ENCODE measurements around the gene LEO1. TPM values are rescaled to one million over a fixed set of nuclear protein-coding genes. Genes with fewer than 3 reads are reported as not detected.

LEO1 gene
- total and polyA plus RNA-seq, 2 of the 13 experiments (the other 11 are each of a cell fraction or from before 2014, with no cell fraction given), result 17.0 to 60.3 TPM

DNA sequence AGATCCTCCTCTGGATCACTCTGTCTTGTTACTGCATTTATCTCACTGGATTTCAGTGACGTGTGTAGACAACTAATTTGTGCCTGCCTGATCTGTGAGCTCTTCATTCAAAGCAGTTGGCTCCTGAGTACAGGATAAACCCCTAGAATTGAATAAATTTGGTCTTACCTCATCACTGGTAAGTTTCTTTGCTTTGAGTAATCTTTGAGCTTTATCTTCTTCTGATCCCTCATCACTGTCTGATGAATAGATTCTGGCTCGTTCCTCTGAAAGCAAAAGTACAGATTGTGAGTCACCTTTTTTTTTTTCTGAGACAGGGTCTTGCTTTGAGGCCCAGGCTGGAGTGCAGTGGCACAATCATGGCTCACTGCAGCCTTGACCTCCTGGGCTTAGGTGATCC, 24.5 kb downstream of the LEO1 start:
- CTCF ChIA-PET (ENCODE audit: low intra/inter-chr PET ratio, low total read pairs), result no interaction called here
- peaks cover 39 to 78% of the 10 kb centered on the region in 2 experiments for H3K36me3 ChIP-seq (replicated peaks in 1 of 2; ENCODE audit: control insufficient read depth in 1 of 2, insufficient read depth in 2 of 2, low read length in 2 of 2)
- H2AFZ ChIP-seq (ENCODE audit: low read length), result no peak overlapping the region
- in situ Hi-C loops (cut with HindIII; ENCODE audit: extremely low pct_ligation_motif_present, low pct_unique_long_range_greater_than_20kb), result no loop called here
- H3K9ac ChIP-seq (ENCODE audit: insufficient read depth, low read depth, low read length), result no peak overlapping the region
- FAIRE-seq, result no peak
- H3K4me3 ChIP-seq (replicated peaks in 1 of 3; ENCODE audit: insufficient read depth in 1 of 3, low read depth in 2 of 3, low read length in 3 of 3), result no peak overlapping the region
- POLR2A ChIA-PET, result no interaction called here
- peaks cover 8% of the 10 kb centered on the region for H3K79me2 ChIP-seq (ENCODE audit: insufficient read depth, low read length)
- WGBS (ENCODE audit: low lambda C conversion rate), result 91% methylated on average over 2 of the region's 2 CpGs
- intact Hi-C loops (cut with micrococcal nuclease; ENCODE audit: unreplicated experiment), result no loop called here
- no peak overlapping the region for H3K27ac ChIP-seq (ENCODE audit: extremely low read length, insufficient read depth, low read length)
- ATAC-seq, result no peak
- H4K20me1 ChIP-seq (ENCODE audit: insufficient read depth, low read length), result no peaks in the 10 kb centered on the region; the same call in 1 of the 2 replicates
- H3K4me1 ChIP-seq (ENCODE audit: insufficient read depth, low read length), result no peaks in the 10 kb centered on the region
- H3K9me3 ChIP-seq (ENCODE audit: low read length), result no peaks in the 10 kb centered on the region
- no peaks in the 10 kb centered on the region for H3K27me3 ChIP-seq (ENCODE audit: control insufficient read depth in 1 of 2, insufficient read depth in 2 of 2, low read length in 2 of 2)
- no peak overlapping the region for H3K4me2 ChIP-seq (ENCODE audit: low read depth, low read length)
- BruUV-seq (replicated peaks), result no TSS peak
- DNase-seq (ENCODE audit: low spot score), result no peak
- TF ChIP-seq PAWR (CRISPR knock-in tag; IDR thresholded peaks at IDR 0.05; ENCODE audit: borderline replicate concordance), result no peak
- TF ChIP-seq ZNF629 (CRISPR knock-in tag; conservative IDR thresholded peaks at IDR 0.05), result no peak
- TF ChIP-seq ISX (CRISPR knock-in tag; conservative IDR thresholded peaks at IDR 0.05), result no peak
- TF ChIP-seq, protein P1, sequence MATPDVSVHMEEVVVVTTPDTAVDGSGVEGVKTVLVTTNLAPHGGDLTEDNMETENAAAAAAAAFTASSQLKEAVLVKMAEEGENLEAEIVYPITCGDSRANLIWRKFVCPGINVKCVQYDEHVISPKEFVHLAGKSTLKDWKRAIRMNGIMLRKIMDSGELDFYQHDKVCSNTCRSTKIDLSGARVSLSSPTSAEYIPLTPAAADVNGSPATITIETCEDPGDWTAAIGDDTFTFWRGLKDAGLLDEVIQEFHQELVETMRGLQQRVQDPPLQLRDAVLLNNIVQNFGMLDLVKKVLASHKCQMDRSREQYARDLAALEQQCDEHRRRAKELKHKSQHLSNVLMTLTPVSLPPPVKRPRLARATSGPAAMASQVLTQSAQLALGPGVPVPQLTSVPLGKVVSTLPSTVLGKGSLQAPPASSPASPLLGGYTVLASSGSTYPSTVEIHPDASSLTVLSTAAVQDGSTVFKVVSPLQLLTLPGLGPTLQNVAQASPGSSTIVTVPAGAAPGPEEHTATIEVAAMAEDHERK (CRISPR knock-in tag; IDR thresholded peaks at IDR 0.05; ENCODE audit: low read depth), result no peak
- TF ChIP-seq, protein P2, sequence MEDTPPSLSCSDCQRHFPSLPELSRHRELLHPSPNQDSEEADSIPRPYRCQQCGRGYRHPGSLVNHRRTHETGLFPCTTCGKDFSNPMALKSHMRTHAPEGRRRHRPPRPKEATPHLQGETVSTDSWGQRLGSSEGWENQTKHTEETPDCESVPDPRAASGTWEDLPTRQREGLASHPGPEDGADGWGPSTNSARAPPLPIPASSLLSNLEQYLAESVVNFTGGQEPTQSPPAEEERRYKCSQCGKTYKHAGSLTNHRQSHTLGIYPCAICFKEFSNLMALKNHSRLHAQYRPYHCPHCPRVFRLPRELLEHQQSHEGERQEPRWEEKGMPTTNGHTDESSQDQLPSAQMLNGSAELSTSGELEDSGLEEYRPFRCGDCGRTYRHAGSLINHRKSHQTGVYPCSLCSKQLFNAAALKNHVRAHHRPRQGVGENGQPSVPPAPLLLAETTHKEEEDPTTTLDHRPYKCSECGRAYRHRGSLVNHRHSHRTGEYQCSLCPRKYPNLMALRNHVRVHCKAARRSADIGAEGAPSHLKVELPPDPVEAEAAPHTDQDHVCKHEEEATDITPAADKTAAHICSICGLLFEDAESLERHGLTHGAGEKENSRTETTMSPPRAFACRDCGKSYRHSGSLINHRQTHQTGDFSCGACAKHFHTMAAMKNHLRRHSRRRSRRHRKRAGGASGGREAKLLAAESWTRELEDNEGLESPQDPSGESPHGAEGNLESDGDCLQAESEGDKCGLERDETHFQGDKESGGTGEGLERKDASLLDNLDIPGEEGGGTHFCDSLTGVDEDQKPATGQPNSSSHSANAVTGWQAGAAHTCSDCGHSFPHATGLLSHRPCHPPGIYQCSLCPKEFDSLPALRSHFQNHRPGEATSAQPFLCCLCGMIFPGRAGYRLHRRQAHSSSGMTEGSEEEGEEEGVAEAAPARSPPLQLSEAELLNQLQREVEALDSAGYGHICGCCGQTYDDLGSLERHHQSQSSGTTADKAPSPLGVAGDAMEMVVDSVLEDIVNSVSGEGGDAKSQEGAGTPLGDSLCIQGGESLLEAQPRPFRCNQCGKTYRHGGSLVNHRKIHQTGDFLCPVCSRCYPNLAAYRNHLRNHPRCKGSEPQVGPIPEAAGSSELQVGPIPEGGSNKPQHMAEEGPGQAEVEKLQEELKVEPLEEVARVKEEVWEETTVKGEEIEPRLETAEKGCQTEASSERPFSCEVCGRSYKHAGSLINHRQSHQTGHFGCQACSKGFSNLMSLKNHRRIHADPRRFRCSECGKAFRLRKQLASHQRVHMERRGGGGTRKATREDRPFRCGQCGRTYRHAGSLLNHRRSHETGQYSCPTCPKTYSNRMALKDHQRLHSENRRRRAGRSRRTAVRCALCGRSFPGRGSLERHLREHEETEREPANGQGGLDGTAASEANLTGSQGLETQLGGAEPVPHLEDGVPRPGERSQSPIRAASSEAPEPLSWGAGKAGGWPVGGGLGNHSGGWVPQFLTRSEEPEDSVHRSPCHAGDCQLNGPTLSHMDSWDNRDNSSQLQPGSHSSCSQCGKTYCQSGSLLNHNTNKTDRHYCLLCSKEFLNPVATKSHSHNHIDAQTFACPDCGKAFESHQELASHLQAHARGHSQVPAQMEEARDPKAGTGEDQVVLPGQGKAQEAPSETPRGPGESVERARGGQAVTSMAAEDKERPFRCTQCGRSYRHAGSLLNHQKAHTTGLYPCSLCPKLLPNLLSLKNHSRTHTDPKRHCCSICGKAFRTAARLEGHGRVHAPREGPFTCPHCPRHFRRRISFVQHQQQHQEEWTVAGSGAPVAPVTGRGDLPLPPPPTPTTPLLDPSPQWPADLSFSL (CRISPR knock-in tag; IDR thresholded peaks at IDR 0.05), result no peak
- TF ChIP-seq JUNB (CRISPR knock-in tag; IDR thresholded peaks at IDR 0.05; ENCODE audit: borderline replicate concordance), result no peak
- no peak for TF ChIP-seq ZFP91 (CRISPR knock-in tag; IDR thresholded peaks at IDR 0.05; ENCODE audit: borderline replicate concordance)
- no peak for TF ChIP-seq RORA (CRISPR knock-in tag; IDR thresholded peaks at IDR 0.05)
- TF ChIP-seq, protein P3, sequence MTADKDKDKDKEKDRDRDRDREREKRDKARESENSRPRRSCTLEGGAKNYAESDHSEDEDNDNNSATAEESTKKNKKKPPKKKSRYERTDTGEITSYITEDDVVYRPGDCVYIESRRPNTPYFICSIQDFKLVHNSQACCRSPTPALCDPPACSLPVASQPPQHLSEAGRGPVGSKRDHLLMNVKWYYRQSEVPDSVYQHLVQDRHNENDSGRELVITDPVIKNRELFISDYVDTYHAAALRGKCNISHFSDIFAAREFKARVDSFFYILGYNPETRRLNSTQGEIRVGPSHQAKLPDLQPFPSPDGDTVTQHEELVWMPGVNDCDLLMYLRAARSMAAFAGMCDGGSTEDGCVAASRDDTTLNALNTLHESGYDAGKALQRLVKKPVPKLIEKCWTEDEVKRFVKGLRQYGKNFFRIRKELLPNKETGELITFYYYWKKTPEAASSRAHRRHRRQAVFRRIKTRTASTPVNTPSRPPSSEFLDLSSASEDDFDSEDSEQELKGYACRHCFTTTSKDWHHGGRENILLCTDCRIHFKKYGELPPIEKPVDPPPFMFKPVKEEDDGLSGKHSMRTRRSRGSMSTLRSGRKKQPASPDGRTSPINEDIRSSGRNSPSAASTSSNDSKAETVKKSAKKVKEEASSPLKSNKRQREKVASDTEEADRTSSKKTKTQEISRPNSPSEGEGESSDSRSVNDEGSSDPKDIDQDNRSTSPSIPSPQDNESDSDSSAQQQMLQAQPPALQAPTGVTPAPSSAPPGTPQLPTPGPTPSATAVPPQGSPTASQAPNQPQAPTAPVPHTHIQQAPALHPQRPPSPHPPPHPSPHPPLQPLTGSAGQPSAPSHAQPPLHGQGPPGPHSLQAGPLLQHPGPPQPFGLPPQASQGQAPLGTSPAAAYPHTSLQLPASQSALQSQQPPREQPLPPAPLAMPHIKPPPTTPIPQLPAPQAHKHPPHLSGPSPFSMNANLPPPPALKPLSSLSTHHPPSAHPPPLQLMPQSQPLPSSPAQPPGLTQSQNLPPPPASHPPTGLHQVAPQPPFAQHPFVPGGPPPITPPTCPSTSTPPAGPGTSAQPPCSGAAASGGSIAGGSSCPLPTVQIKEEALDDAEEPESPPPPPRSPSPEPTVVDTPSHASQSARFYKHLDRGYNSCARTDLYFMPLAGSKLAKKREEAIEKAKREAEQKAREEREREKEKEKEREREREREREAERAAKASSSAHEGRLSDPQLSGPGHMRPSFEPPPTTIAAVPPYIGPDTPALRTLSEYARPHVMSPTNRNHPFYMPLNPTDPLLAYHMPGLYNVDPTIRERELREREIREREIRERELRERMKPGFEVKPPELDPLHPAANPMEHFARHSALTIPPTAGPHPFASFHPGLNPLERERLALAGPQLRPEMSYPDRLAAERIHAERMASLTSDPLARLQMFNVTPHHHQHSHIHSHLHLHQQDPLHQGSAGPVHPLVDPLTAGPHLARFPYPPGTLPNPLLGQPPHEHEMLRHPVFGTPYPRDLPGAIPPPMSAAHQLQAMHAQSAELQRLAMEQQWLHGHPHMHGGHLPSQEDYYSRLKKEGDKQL (CRISPR knock-in tag; IDR thresholded peaks at IDR 0.05; ENCODE audit: low read depth), result no peak

Data from HepG2 (cell line).